ENCODE measurements around the gene ALPG. TPM values are rescaled to one million over a fixed set of nuclear protein-coding genes. Genes with fewer than 3 reads are reported as not detected.

ALPG gene
- total RNA-seq, 1 experiment from 2014 or later, result 0.10 TPM

DNA sequence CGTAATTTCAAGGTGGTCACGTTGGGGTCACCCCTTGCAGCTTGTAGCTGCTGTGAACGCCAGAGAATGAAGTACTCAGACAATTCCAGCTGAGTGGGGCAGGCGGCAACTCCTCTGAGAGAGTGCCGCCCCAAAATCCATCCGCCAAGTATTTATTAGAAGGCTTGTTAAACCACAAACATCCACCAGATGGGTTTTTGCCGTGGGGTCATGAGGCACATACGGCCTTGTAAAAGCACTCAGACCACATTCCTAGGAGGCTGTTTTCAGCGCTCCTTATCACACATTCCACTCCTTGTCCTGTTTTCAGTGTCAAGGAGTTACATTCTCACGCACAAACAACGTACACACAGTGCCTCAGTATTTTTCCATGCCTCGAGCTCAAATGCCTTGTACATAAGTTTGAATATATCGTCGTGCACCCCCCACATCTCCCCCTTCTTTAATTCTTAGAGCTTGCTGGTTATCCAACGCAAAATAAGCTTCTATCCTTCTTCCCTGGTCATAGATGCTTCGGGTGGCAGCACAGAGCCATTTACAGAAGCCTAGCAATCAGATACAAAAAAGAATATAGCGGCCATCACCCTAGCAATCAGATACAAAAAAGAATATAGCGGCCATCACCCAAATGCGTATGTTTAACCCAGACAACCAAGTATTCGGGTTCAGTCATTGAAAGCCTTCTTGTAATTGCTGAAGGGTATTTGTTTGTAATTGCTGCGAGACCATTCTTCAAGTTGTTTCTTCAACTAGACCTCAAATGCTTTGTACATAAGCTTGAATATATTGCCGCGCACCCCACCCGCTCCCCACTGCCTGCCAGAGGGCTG, 20.8 kb upstream of the ALPG start:
- no peaks in the 10 kb centered on the region for H3K9me2 ChIP-seq (ENCODE audit: insufficient read depth)
- no peak overlapping the region for H3K9ac ChIP-seq (ENCODE audit: low read length)
- peak; percentile 81 for ATAC-seq

More for the DNA sequence above, 20.8 kb upstream of the ALPG start:
- peak; percentile 33 for DNase-seq (ENCODE audit: low read depth, low spot score)
- peak overlapping the region; percentile 4 for H2AFZ ChIP-seq (ENCODE audit: low read depth, low read length, poor library complexity, severe bottlenecking)
- no peak overlapping the region for H3K27ac ChIP-seq (ENCODE audit: low read depth, low read length)
- BruUV-seq (replicated peaks), result no TSS peak
- ChIA-PET CTCF (interaction anchor here (0.8 to 1.1 kb wide), 2 partner anchors 22 to 54 kb away, joined by 3 read pairs; no protein-coding TSS in a partner anchor), POLR2A (no interaction called here), RAD21 (ENCODE audit: low non-redundant PET in 1 of 2, low total read pairs in 2 of 2, uncharacterized antibody in 2 of 2, unreplicated experiment in 2 of 2) (no interaction called here)
- no peaks in the 10 kb centered on the region for H3K27me3 ChIP-seq (ENCODE audit: insufficient read depth, low read length)
- H3K9me3 ChIP-seq (ENCODE audit: control insufficient read depth in 1 of 2, insufficient read depth in 1 of 2, low read depth in 1 of 2, low read length in 2 of 2), result no peaks in the 10 kb centered on the region
- H3K4me3 ChIP-seq (replicated peaks in 1 of 2; ENCODE audit: low read depth in 1 of 2, low read length in 2 of 2), result peak overlapping the region; percentile 10 to 13; a peak in 3 of 4 replicates
- intact Hi-C loops (cut with micrococcal nuclease), result no loop called here
- H3K79me2 ChIP-seq (ENCODE audit: insufficient read depth, low read length), result no peaks in the 10 kb centered on the region
- peak overlapping the region; percentile 58 for H3K4me2 ChIP-seq (ENCODE audit: low read length)
- TF ChIP-seq RAD21 (IDR thresholded peaks at IDR 0.05; ENCODE audit: low read depth) (peak; percentile 26), TCF7L2 (IDR thresholded peaks at IDR 0.05; ENCODE audit: borderline replicate concordance, extremely low read depth, insufficient read depth, insufficient read length) (peak; percentile 11)
- TF ChIP-seq, protein P1, sequence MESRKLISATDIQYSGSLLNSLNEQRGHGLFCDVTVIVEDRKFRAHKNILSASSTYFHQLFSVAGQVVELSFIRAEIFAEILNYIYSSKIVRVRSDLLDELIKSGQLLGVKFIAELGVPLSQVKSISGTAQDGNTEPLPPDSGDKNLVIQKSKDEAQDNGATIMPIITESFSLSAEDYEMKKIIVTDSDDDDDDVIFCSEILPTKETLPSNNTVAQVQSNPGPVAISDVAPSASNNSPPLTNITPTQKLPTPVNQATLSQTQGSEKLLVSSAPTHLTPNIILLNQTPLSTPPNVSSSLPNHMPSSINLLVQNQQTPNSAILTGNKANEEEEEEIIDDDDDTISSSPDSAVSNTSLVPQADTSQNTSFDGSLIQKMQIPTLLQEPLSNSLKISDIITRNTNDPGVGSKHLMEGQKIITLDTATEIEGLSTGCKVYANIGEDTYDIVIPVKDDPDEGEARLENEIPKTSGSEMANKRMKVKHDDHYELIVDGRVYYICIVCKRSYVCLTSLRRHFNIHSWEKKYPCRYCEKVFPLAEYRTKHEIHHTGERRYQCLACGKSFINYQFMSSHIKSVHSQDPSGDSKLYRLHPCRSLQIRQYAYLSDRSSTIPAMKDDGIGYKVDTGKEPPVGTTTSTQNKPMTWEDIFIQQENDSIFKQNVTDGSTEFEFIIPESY (IDR thresholded peaks at IDR 0.05; ENCODE audit: extremely low read depth, insufficient replicate concordance, low read length), result no peak
- TF ChIP-seq, protein P2, sequence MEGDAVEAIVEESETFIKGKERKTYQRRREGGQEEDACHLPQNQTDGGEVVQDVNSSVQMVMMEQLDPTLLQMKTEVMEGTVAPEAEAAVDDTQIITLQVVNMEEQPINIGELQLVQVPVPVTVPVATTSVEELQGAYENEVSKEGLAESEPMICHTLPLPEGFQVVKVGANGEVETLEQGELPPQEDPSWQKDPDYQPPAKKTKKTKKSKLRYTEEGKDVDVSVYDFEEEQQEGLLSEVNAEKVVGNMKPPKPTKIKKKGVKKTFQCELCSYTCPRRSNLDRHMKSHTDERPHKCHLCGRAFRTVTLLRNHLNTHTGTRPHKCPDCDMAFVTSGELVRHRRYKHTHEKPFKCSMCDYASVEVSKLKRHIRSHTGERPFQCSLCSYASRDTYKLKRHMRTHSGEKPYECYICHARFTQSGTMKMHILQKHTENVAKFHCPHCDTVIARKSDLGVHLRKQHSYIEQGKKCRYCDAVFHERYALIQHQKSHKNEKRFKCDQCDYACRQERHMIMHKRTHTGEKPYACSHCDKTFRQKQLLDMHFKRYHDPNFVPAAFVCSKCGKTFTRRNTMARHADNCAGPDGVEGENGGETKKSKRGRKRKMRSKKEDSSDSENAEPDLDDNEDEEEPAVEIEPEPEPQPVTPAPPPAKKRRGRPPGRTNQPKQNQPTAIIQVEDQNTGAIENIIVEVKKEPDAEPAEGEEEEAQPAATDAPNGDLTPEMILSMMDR (IDR thresholded peaks at IDR 0.05 in 2 of 3, conservative IDR thresholded peaks at IDR 0.05 in 1 of 3; ENCODE audit: borderline replicate concordance in 1 of 3, insufficient read depth in 1 of 3, low read depth in 2 of 3, low read length in 2 of 3), result peak in 1 of 3 experiments; percentile 29; a peak in 1 of 6 replicates
- peaks cover 13 to 14% of the 10 kb centered on the region in 2 experiments for H3K4me1 ChIP-seq (ENCODE audit: control insufficient read depth in 1 of 2, insufficient read depth in 2 of 2, low read length in 2 of 2)
- H3K36me3 ChIP-seq (ENCODE audit: control insufficient read depth in 1 of 2, insufficient read depth in 2 of 2, low read length in 2 of 2), result no peaks in the 10 kb centered on the region
- no peaks in the 10 kb centered on the region for H4K20me1 ChIP-seq (ENCODE audit: insufficient read depth)

All from HCT116 (cell line).